ENCODE data around the gene SUCLG2.

Gene SUCLG2

GRCh38 chr3:67462187-67462586 lies 192.2 kb downstream of the SUCLG2 start:
- no peak for TF ChIP-seq CTCF (IDR thresholded peaks at IDR 0.05; ENCODE audit: low read depth, low read length, missing control alignments)
- H3K4me3 ChIP-seq (ENCODE audit: low read depth, low read length), result no peak overlapping the region
- DNase-seq (ENCODE audit: low read depth), result no peak
- in situ Hi-C loops (cut with HindIII; ENCODE audit: low sequenced_read_pairs), result no loop called here

GRCh38 chr3:67461667-67462142 lies 192.7 kb downstream of the SUCLG2 start:
- TF ChIP-seq CTCF (IDR thresholded peaks at IDR 0.05; ENCODE audit: low read depth, low read length, missing control alignments), result no peak
- DNase-seq (ENCODE audit: low read depth), result peak; percentile 20
- in situ Hi-C loops (cut with HindIII; ENCODE audit: low sequenced_read_pairs), result no loop called here
- no peak overlapping the region for H3K4me3 ChIP-seq (ENCODE audit: low read depth, low read length)

- no peak overlapping the region for H3K4me3 ChIP-seq (ENCODE audit: low read depth, low read length)
- DNase-seq (ENCODE audit: low read depth), result no peak
- in situ Hi-C loops (cut with HindIII; ENCODE audit: low sequenced_read_pairs), result no loop called here
- no peak for TF ChIP-seq CTCF (IDR thresholded peaks at IDR 0.05; ENCODE audit: low read depth, low read length, missing control alignments)
Measured at GRCh38 chr3:67460841-67461510, 193.4 kb downstream of the SUCLG2 start.

- no peak overlapping the region for H3K4me3 ChIP-seq (ENCODE audit: low read depth, low read length)
- in situ Hi-C loops (cut with HindIII; ENCODE audit: low sequenced_read_pairs), result no loop called here
- DNase-seq (ENCODE audit: low read depth), result no peak
- no peak for TF ChIP-seq CTCF (IDR thresholded peaks at IDR 0.05; ENCODE audit: low read depth, low read length, missing control alignments)
Measured at GRCh38 chr3:67459796-67460195, 194.6 kb downstream of the SUCLG2 start.

GRCh38 chr3:67458896-67459530 lies 195.4 kb downstream of the SUCLG2 start:
- no peak for TF ChIP-seq CTCF (IDR thresholded peaks at IDR 0.05; ENCODE audit: low read depth, low read length, missing control alignments)
- DNase-seq (ENCODE audit: low read depth), result no peak
- H3K4me3 ChIP-seq (ENCODE audit: low read depth, low read length), result no peak overlapping the region
- in situ Hi-C loops (cut with HindIII; ENCODE audit: low sequenced_read_pairs), result no loop called here

GRCh38 chr3:67458408-67458807 lies 196.0 kb downstream of the SUCLG2 start:
- DNase-seq (ENCODE audit: low read depth), result no peak
- in situ Hi-C loops (cut with HindIII; ENCODE audit: low sequenced_read_pairs), result no loop called here
- peak; percentile 5 for TF ChIP-seq CTCF (IDR thresholded peaks at IDR 0.05; ENCODE audit: low read depth, low read length, missing control alignments)
- H3K4me3 ChIP-seq (ENCODE audit: low read depth, low read length), result no peak overlapping the region
